Measurements from ENCODE around the gene FATE1.

FATE1 gene

DNA sequence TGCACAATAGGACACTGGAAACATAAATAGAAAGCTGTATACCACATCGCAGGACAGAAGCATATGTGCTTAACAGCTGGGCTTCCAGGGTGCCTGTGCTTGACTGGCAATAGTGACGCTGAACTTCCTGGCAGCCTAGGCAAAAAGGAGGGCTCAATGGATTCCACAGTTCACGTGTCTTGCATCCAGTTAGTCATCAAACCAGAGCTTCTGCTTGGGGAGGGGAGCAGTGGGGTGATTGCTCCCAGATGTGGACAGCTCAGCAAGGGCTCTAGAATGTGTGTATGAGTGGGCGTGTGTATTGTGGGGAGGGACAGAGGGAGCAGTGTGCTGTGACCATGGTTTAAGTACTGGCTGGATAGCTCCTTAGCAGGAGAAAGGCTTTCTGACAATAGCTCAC is 18.3 kb upstream of the FATE1 start:
- TF ChIP-seq REST (IDR thresholded peaks at IDR 0.05; ENCODE audit: low read depth) (peak; percentile 18; the same call in 1 of the 2 replicates), FOXM1 (IDR thresholded peaks at IDR 0.05; ENCODE audit: borderline replicate concordance, low read depth) (no peak), EGR1 (IDR thresholded peaks at IDR 0.05) (0 out of 2 replicates have a peak, but pooled peaks have one; percentile 31), NFIC (IDR thresholded peaks at IDR 0.05) (no peak), EP300 (IDR thresholded peaks at IDR 0.05; ENCODE audit: borderline replicate concordance) (no peak)

DNA sequence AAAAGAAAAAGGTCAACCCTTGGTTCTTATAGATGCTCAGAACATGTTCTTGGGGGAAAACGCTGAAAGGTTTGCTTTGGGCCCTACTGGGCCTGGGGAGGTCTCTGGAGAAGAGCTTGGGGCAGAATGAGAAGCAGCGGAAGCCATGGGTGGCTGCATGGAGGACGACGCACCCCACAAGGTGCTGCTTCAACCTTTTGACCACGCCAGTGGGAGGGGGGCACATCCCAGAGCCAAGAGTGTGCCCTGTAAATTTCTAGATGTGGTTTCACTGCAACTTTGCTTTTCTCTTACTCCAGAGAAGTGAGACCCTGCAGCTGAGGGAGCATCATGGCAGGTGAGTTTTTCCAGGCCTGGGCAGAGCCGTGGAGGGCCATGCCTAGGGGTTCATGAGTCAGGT is 17.4 kb upstream of the FATE1 start:
- TF ChIP-seq CEBPB (IDR thresholded peaks at IDR 0.05): no peak
- no peak for TF ChIP-seq CREB1 (IDR thresholded peaks at IDR 0.05; ENCODE audit: low read depth)
- TF ChIP-seq YY1 (IDR thresholded peaks at IDR 0.05; ENCODE audit: low read depth): no peak
- no peak for TF ChIP-seq NFIC (IDR thresholded peaks at IDR 0.05)
- no peak for TF ChIP-seq ZBTB7A (IDR thresholded peaks at IDR 0.05; ENCODE audit: low read depth)
- TF ChIP-seq EGR1 (IDR thresholded peaks at IDR 0.05): no peak
- no peak for TF ChIP-seq REST (IDR thresholded peaks at IDR 0.05; ENCODE audit: low read depth)
- TF ChIP-seq FOXM1 (IDR thresholded peaks at IDR 0.05; ENCODE audit: borderline replicate concordance, low read depth): no peak
- no peak for TF ChIP-seq RAD21 (IDR thresholded peaks at IDR 0.05; ENCODE audit: low read depth)
- TF ChIP-seq TEAD4 (IDR thresholded peaks at IDR 0.05): no peak
- TF ChIP-seq, protein P1, sequence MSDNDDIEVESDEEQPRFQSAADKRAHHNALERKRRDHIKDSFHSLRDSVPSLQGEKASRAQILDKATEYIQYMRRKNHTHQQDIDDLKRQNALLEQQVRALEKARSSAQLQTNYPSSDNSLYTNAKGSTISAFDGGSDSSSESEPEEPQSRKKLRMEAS (IDR thresholded peaks at IDR 0.05): no peak
- no peak for TF ChIP-seq EP300 (IDR thresholded peaks at IDR 0.05; ENCODE audit: borderline replicate concordance)
- TF ChIP-seq TCF12 (IDR thresholded peaks at IDR 0.05; ENCODE audit: low read depth): no peak

- TF ChIP-seq RAD21 (IDR thresholded peaks at IDR 0.05; ENCODE audit: low read depth): no peak
Observed at GRCh38 chrX:151699746-151700145, 16.1 kb upstream of the FATE1 start.

- TF ChIP-seq EP300 (IDR thresholded peaks at IDR 0.05; ENCODE audit: borderline replicate concordance) (no peak), TEAD4 (IDR thresholded peaks at IDR 0.05) (no peak), USF1 (IDR thresholded peaks at IDR 0.05) (no peak), RAD21 (IDR thresholded peaks at IDR 0.05; ENCODE audit: low read depth) (no peak), YY1 (IDR thresholded peaks at IDR 0.05; ENCODE audit: low read depth) (no peak), FOXM1 (IDR thresholded peaks at IDR 0.05; ENCODE audit: borderline replicate concordance, low read depth) (no peak), CREB1 (IDR thresholded peaks at IDR 0.05; ENCODE audit: low read depth) (no peak), TAF1 (IDR thresholded peaks at IDR 0.05; ENCODE audit: low read depth) (no peak)
- TF ChIP-seq, protein P1 (IDR thresholded peaks at IDR 0.05): no peak
Observed at GRCh38 chrX:151700581-151700980, 15.3 kb upstream of the FATE1 start.

DNA sequence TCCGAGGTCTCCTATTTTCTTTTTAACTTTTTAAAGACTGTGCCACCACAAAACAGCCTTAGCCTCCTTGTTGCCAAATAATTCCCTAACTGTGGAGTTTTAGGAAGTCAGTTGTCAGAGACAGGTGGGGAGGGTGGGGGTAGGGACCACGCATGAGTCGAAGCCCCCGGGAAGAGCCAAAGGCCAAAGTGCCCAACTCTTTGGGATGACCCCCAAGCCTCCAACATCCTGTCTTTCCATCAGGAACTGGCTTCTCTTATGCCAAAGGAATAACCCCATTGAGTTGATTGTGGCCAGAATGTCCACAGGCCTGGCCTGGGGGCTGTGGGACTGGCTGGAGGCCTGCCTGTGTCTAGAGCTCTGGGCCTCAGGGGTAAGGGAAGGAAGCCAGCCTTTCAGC is 14.8 kb upstream of the FATE1 start:
- TF ChIP-seq CEBPB (IDR thresholded peaks at IDR 0.05): no peak
- TF ChIP-seq YY1 (IDR thresholded peaks at IDR 0.05; ENCODE audit: low read depth): no peak
- TF ChIP-seq TAF1 (IDR thresholded peaks at IDR 0.05; ENCODE audit: low read depth): no peak
- no peak for TF ChIP-seq USF1 (IDR thresholded peaks at IDR 0.05)
- TF ChIP-seq FOXM1 (IDR thresholded peaks at IDR 0.05; ENCODE audit: borderline replicate concordance, low read depth): no peak
- TF ChIP-seq TEAD4 (IDR thresholded peaks at IDR 0.05): no peak
- no peak for TF ChIP-seq ZBTB7A (IDR thresholded peaks at IDR 0.05; ENCODE audit: low read depth)
- TF ChIP-seq TCF12 (IDR thresholded peaks at IDR 0.05; ENCODE audit: low read depth): no peak
- no peak for TF ChIP-seq REST (IDR thresholded peaks at IDR 0.05; ENCODE audit: low read depth)
- no peak for TF ChIP-seq CREB1 (IDR thresholded peaks at IDR 0.05; ENCODE audit: low read depth)
- TF ChIP-seq, protein P1 (IDR thresholded peaks at IDR 0.05): no peak
- no peak for TF ChIP-seq RAD21 (IDR thresholded peaks at IDR 0.05; ENCODE audit: low read depth)
- no peak for TF ChIP-seq EGR1 (IDR thresholded peaks at IDR 0.05)
- TF ChIP-seq NFIC (IDR thresholded peaks at IDR 0.05): no peak
- no peak for TF ChIP-seq EP300 (IDR thresholded peaks at IDR 0.05; ENCODE audit: borderline replicate concordance)
